Activated naive CD8-positive, alpha-beta T cell treated with anti-CD3 and anti-CD28 coated beads, Interleukin-2, amount 50 U/mL, for 24 hours (primary cell): ENCODE measurements around the gene KRTAP3-1.
"Not testable (repeated sequence)": the region's sequence is repeated elsewhere in the genome, so short reads cannot be mapped to it uniquely, and the experiment has no call there.

Experiments
- ATAC-seq: fragments of 150-1000 bp; cut with Tn5 transposase; one replicate; pipeline ENCODE4 v1.10.0; 2021
- DNase-seq: peaks from one replicate; pipeline ENCODE4 v3.0.0; 2021
- H3K27ac Mint-ChIP-seq: one replicate; pipeline ENCODE4 v1.8.0; 2021; ENCODE audit warnings: mild to moderate bottlenecking, mixed read lengths
- H3K27me3 Mint-ChIP-seq: one replicate; pipeline ENCODE4 v1.8.0; 2021; ENCODE audit warnings: mixed read lengths
- H3K36me3 Mint-ChIP-seq: one replicate; pipeline ENCODE4 v1.8.0; 2021; ENCODE audit warnings: low read depth, mixed read lengths
- H3K4me1 Mint-ChIP-seq: one replicate; pipeline ENCODE4 v1.8.0; 2021; ENCODE audit warnings: mixed read lengths
- H3K4me3 Mint-ChIP-seq: one replicate; pipeline ENCODE4 v1.8.0; 2021; ENCODE audit warnings: mild to moderate bottlenecking, moderate library complexity, mixed read lengths
- H3K9me3 Mint-ChIP-seq: one replicate; pipeline ENCODE4 v1.8.0; 2021; ENCODE audit warnings: mixed read lengths

Gene KRTAP3-1

GRCh38 chr17:41008811-41009210, at the start of gene KRTAP3-1:
KRTAP3-1 (minus strand) TSS chr17:41009128; CDS start chr17:41009074, 54 bp downstream.
- no peaks in the 10 kb centered on the region for H3K36me3 Mint-ChIP-seq
- H3K27me3 Mint-ChIP-seq = peaks cover 2% of the 10 kb centered on the region
- H3K4me3 Mint-ChIP-seq = no peak within 1 kb of the TSS
- no peak within 1 kb of the TSS for H3K27ac Mint-ChIP-seq
- no peaks in the 10 kb centered on the region for H3K9me3 Mint-ChIP-seq
- no peak for ATAC-seq
- DNase-seq = no peak
- no peaks in the 10 kb centered on the region for H3K4me1 Mint-ChIP-seq

DNA sequence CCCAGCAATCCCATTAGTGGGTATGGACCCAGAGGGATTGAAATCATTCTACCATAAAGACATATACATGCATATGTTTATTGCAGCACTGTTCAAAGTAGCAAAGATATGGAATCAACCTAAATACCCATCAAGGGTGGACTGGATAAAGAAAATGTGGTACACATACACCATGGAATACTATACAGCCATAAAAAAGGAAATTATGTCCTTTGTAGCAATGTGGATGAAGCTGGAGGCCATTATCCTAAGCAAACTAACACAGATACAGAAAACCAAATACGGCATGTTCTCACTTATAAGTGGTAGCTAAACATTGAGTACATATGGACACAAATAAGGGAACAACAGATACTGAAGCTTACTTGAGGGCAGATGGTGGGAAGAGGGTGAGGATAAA, 48.6 kb upstream of the KRTAP3-1 start:
- Mint-ChIP-seq H3K27ac (no peak overlapping the region), H3K9me3 (no peaks in the 10 kb centered on the region), H3K27me3 (peaks cover 33% of the 10 kb centered on the region), H3K4me3 (no peak overlapping the region), H3K4me1 (no peaks in the 10 kb centered on the region), H3K36me3 (no peaks in the 10 kb centered on the region)
- DNase-seq (no peak), ATAC-seq (no peak)

GRCh38 chr17:41055130-41055529, 46.2 kb upstream of the KRTAP3-1 start, which contains the start of gene KRTAP2-2:
KRTAP2-2 (minus strand) TSS chr17:41055230; CDS start chr17:41055211, 19 bp downstream.
- not testable (repeated sequence) for H3K36me3 Mint-ChIP-seq, H3K27ac Mint-ChIP-seq, H3K4me3 Mint-ChIP-seq, H3K9me3 Mint-ChIP-seq, ATAC-seq, H3K4me1 Mint-ChIP-seq, DNase-seq
- peaks cover 23% of the 10 kb centered on the region for H3K27me3 Mint-ChIP-seq

GRCh38 chr17:41054556-41054955, 45.6 kb upstream of the KRTAP3-1 start:
- ATAC-seq, H3K4me1 Mint-ChIP-seq, H3K9me3 Mint-ChIP-seq, H3K4me3 Mint-ChIP-seq, H3K27ac Mint-ChIP-seq, H3K36me3 Mint-ChIP-seq, DNase-seq: not testable (repeated sequence)
- peaks cover 21% of the 10 kb centered on the region for H3K27me3 Mint-ChIP-seq

- Mint-ChIP-seq H3K9me3 (no peaks in the 10 kb centered on the region), H3K4me3 (no peak overlapping the region), H3K27ac (no peak overlapping the region), H3K27me3 (peaks cover 19% of the 10 kb centered on the region), H3K36me3 (no peaks in the 10 kb centered on the region), H3K4me1 (no peaks in the 10 kb centered on the region)
- ATAC-seq = no peak
- DNase-seq = no peak
Measured at GRCh38 chr17:41054025-41054424, 45.1 kb upstream of the KRTAP3-1 start.

DNA sequence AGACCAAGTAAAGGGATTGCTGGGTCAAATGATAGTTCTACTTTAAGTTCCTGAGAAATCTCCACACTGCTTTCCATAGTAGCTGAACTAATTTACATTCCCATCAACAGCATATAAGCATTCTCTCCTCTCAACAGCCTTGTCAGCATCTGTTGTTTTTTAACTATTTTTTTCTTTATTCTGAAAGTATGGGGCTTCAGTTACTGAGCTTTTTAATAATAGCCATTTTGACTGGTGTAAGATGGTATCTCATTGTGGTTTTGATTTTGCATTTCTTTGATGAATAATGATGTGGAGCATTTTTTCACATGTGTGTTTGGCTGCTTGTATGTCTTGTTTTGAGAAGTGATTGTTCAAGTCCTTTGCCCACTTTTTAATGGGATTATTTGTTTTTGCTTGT, 43.6 kb upstream of the KRTAP3-1 start:
- Mint-ChIP-seq H3K27ac (no peak overlapping the region), H3K27me3 (peaks cover 10% of the 10 kb centered on the region)
- no peak for DNase-seq

GRCh38 chr17:41049110-41049509, 40.2 kb upstream of the KRTAP3-1 start:
- Mint-ChIP-seq H3K9me3 (no peaks in the 10 kb centered on the region), H3K27me3 (peaks cover 13% of the 10 kb centered on the region), H3K4me1 (peaks cover 3% of the 10 kb centered on the region), H3K36me3 (no peaks in the 10 kb centered on the region), H3K27ac (no peak overlapping the region), H3K4me3 (no peak overlapping the region)
- ATAC-seq = no peak
- DNase-seq = no peak

More for the DNA sequence above, 43.6 kb upstream of the KRTAP3-1 start:
- Mint-ChIP-seq H3K36me3 (no peaks in the 10 kb centered on the region), H3K4me1 (no peaks in the 10 kb centered on the region), H3K9me3 (no peaks in the 10 kb centered on the region), H3K4me3 (no peak overlapping the region)
- ATAC-seq = no peak

DNA sequence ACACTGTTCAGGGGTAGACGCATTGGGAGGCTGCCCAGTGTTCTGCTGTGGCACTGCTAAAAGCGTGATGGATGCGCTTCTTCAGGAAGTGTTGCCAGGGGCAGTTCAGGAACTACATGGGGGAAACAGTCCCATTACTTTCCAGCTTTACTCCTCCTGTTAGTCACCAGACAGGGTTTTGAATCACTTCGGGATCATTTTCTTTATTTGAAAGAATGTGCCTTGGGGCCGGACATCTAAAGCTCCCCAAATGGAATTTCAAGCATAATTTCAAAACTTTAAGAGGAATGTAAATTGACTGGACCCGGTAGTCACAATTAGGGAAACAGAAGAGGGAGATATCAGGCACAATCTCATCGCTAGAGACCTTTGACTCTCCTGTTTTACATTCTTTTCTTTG, 39.5 kb upstream of the KRTAP3-1 start:
- DNase-seq = no peak

GRCh38 chr17:41046735-41047465, 38.0 kb upstream of the KRTAP3-1 start, which contains the start of gene KRTAP2-1:
KRTAP2-1 (minus strand) TSS chr17:41047316; CDS start chr17:41047267, 49 bp downstream.
- not testable (repeated sequence) for H3K27ac Mint-ChIP-seq, ATAC-seq, H3K4me3 Mint-ChIP-seq, H3K36me3 Mint-ChIP-seq, H3K4me1 Mint-ChIP-seq, DNase-seq
- peaks cover 11% of the 10 kb centered on the region for H3K9me3 Mint-ChIP-seq
- peaks cover 13% of the 10 kb centered on the region for H3K27me3 Mint-ChIP-seq

More for the DNA sequence above, 39.5 kb upstream of the KRTAP3-1 start:
- Mint-ChIP-seq H3K27ac (no peak overlapping the region), H3K36me3 (no peaks in the 10 kb centered on the region), H3K4me3 (no peak overlapping the region), H3K27me3 (peaks cover 13% of the 10 kb centered on the region), H3K9me3 (peaks cover 4% of the 10 kb centered on the region), H3K4me1 (peaks cover 5% of the 10 kb centered on the region)
- ATAC-seq = no peak

DNA sequence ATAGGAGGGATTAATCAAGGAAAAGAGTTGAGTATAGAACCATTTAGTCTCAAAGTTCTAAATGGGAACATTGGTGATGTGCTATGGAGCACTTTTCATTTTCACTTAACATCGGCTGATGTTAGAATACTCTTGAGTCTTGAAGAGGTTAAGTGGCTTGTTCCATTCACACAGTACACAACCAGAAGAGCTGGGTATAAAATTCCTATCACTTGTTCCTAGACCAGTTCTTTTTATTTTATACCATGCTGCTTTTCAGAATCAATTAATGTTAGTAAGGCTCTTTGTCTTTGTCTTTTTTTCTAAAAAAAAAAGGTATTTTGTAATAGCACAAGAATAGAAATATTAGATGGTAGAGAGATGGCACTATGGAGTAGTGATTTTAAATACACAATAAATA, 34.0 kb upstream of the KRTAP3-1 start:
- Mint-ChIP-seq H3K9me3 (peaks cover 11% of the 10 kb centered on the region), H3K4me1 (peaks cover 5% of the 10 kb centered on the region), H3K27me3 (peaks cover 11% of the 10 kb centered on the region), H3K4me3 (no peak overlapping the region), H3K36me3 (no peaks in the 10 kb centered on the region), H3K27ac (no peak overlapping the region)
- no peak for ATAC-seq
- DNase-seq = no peak

GRCh38 chr17:41040783-41041571, 32.0 kb upstream of the KRTAP3-1 start, which contains the start of gene KRTAP1-1:
KRTAP1-1 (minus strand) TSS chr17:41041450; CDS start chr17:41041397, 53 bp downstream.
- peaks cover 11% of the 10 kb centered on the region for H3K9me3 Mint-ChIP-seq
- not testable (repeated sequence) for H3K27ac Mint-ChIP-seq, H3K4me3 Mint-ChIP-seq, ATAC-seq, H3K4me1 Mint-ChIP-seq, DNase-seq, H3K36me3 Mint-ChIP-seq, H3K27me3 Mint-ChIP-seq

- Mint-ChIP-seq H3K36me3 (no peaks in the 10 kb centered on the region), H3K27me3 (no peaks in the 10 kb centered on the region), H3K4me1 (no peaks in the 10 kb centered on the region), H3K9me3 (peaks cover 5% of the 10 kb centered on the region), H3K27ac (no peak overlapping the region), H3K4me3 (no peak overlapping the region)
- no peak for DNase-seq
- no peak for ATAC-seq
Measured at GRCh38 chr17:41037853-41038350, 29.0 kb upstream of the KRTAP3-1 start.

DNA sequence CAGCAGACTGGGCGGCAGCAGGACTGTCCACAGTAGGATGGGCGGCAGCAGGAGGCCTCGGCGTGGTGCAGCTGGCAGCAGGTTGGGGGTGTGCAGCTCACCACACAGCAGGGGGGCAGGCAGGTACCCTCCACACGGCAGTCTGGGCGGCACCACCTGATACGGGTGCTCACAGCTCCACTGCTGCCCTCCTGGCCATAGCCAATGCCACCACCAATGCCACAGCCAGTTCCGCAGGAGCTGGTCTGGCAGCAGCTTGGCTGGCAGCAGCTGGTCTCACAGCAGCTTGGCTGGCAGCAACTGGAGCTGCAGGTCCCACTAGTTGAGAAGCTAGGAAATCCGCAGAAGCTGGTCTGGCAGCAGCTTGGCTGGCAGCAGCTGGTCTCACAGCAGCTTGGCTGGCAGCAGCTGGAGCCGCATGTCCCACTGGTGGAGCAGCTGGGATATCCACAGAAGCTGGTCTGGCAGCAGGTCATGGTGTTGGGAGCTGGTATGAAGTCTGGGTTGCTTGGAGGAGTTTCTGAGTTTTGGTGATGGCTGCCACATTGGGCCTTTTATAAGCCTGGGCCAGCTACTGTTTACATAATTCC, 25.5 kb upstream of the KRTAP3-1 start, which contains the start of gene KRTAP1-3:
Gene KRTAP1-3, minus strand, starts transcription at position 529 of the 590 bp plus-strand sequence. Its CDS starts 53 bp downstream, at position 476.
- not testable (repeated sequence) for H3K9me3 Mint-ChIP-seq, H3K4me1 Mint-ChIP-seq, H3K27ac Mint-ChIP-seq, H3K36me3 Mint-ChIP-seq, H3K27me3 Mint-ChIP-seq, H3K4me3 Mint-ChIP-seq, DNase-seq, ATAC-seq

- no peaks in the 10 kb centered on the region for H3K4me1 Mint-ChIP-seq
- no peak within 1 kb of the TSS for H3K27ac Mint-ChIP-seq
- no peak within 1 kb of the TSS for H3K4me3 Mint-ChIP-seq
- ATAC-seq (no peak), DNase-seq (no peak)
- H3K27me3 Mint-ChIP-seq = peaks cover 19% of the 10 kb centered on the region
- no peaks in the 10 kb centered on the region for H3K36me3 Mint-ChIP-seq
- no peaks in the 10 kb centered on the region for H3K9me3 Mint-ChIP-seq
Measured at GRCh38 chr17:41029633-41030245, 20.8 kb upstream of the KRTAP3-1 start, which contains the start of gene KRTAP1-4. KRTAP1-4 (minus strand) TSS chr17:41030195; CDS start chr17:41030078, 117 bp downstream.
